Islet precursor cell (in vitro differentiated cells): ENCODE results near the gene PARP12.

Experiments used
- DNase-seq: peaks from one replicate; pipeline ENCODE4 v3.0.0-alpha.2; 2018

PARP12 gene

DNA sequence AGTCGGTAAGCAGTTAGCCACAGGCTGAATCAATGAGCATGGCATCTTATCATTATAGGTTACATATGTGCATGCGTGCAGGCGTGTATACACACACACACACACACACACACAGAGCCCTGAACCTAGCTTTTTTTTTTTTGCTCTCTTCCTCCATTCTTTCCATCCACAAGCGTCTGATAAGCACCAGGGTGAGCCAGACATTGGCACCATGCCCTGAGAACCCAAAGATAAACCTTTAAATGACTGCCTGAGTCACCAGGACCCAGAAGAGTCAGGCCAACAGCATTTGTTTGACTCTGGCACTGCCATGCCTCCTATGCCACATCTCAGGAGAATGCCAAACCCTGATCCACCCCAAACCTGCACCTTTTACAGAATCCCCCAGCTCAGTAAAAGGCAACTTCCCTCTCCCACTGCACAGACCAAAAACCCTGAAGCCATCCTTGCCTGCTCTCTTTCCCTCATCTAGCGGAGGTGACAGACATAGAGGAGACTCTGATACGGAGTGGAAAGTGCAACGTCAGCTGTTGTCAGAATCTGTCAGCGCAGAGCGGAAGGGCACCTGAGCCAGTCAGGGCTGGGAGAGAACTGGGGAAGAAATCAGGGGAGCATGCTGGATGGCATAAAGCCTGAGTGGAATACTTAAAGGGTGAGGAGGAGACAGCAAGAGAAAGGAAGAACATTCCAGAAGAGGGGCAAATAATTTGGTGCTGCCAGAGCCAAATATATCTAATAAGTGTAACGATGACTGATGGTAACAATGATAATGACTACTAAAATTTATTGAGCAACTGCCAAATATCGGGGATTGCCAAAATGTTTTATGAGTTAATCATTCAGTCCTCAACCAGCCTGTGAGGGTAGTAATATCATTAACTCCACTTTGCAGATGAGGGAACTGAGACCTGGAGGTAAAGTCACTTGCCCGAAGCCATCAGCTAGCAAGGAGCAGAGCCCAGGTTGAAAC is 3.2 kb downstream of the PARP12 start:
- DNase-seq, result no peak

DNA sequence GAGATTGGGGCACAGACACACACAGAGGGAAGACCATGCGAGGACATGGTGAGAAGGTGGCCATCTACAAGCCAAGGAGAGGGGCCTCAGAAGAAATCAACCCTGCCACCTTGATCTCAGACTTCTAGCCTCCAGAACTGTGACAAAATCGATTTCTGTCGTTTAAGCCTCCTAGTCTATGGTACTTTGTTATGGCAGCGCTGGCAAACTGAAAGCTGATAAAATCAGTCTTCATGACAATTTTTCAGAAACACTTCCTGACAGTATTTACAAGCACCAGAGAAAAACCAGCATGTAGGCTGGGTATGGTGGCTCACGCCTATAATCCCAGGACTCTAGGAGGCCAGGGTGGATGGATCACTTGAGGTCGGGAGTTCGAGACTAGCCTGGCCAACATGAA is 4.2 kb downstream of the PARP12 start:
- no peak for DNase-seq

DNA sequence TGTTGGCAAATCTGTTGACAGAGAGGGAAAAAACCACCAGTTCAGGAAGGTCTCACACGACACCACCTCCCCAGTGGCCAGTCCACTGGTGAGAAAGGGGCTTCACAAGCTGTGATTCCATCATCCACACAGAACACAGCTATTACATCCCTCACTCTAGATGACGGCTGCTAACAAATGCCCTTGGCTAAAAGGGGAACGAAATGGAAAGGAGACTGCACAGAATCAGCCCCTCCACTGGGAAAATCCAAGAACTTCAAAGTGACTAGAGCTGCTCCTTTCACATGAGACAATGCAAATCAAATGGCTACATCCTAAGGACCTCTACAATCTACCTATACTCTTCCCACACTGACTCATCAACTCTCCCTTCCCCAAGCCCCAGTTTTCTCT is 5.6 kb downstream of the PARP12 start:
- no peak for DNase-seq

DNA sequence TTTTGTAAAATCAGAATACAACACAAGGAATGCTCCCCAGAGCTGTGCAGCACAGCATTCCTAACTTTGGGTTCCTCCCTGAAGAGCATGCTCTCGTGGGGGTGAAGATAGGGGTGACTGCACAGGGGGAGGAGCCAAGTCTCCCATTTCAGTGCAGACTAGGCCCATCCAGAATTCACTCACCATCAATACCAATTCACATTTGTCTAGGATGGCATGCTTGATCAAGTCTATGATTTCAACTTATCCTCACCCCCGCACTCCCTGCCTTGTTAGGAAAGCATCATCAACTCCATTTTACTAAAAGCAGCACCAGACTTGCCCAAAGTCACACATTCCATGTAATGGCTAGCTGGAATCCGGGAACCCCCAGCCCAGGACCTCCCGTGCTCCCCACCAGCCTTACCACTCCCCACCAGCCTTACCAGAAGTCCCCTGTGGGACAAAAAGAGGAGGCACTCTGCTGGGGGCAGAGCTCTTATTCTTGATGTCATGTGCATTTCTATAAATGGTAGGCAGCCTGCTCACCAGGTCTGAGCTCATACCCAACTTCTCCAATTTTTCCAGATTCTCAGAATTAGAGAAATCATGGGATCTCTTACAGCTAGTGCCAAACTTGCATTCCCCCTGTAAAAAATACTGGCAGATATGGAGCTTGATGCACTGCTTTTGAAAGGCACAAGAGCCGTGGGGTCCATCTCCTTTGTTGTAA is 6.2 kb downstream of the PARP12 start:
- DNase-seq, result no peak

DNA sequence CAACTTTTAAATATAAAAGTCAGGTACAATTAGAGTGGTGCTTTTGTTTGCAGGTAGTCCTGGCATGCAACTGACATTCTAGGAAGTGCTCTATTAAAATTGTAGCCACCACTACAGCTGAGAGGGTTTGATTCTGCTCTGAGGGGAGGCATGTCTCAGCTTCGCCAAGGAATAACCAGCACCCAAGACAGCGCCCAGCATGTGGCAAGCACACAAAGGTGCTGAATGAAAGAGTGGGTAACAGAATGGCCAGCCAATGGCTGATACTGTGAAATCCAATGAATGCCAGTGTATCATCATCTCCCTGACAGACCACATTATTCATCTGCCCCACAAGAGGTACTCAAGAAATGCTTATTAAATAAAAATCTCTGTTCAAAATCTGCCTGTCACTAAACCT is 6.9 kb downstream of the PARP12 start:
- no peak for DNase-seq

DNA sequence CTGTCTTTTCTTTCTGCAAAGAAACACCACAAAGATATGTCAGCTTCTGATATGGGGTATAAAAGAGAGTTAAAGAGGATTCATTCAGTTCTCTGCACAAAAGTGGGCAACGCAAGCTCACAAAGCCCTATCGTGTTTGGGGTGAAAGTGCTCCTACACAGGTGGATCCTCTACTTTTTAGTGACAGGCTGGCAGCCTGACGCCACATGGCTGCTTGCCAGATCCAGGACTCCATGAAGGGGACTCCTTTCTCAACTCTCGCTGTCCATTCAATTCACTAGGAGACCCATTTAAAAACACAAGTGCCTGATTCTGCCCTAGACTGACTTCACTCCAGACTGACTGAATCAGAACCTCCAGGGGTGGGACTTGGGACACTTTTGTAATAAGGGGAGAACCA is 8.0 kb downstream of the PARP12 start:
- no peak for DNase-seq

DNA sequence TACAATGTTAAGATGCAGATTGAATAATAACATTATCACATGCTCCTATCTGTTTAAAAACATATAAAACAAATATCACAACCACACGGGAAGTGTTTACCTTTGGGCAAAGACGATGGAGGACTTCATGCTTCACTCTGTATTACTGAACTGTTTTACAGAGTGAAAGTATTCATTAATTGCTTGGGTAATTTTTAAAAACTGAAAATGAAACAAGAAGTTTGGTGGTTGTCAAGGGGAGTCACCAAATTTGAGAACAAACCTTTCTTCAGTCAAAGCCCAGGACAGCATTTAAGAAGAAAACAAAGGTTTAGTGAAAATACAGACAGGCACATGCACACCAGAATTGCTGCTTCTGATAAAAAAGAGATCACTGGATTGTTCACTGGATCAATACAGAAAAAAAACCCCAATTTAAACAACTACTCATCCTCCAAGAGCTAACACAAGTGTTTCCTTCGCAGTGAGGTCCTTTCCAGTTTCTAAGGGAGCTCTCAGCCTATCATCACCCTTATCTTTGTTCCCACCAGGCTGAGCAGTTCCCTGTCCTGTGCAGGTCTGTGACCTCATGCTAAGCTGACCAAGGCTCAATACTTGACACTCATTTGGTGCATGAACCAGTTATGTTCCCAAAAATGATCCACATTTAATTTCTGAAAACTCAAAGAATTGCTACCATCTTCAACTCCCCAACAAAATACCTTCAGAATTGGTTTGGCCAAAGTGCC is 8.8 kb downstream of the PARP12 start:
- DNase-seq, result no peak

DNA sequence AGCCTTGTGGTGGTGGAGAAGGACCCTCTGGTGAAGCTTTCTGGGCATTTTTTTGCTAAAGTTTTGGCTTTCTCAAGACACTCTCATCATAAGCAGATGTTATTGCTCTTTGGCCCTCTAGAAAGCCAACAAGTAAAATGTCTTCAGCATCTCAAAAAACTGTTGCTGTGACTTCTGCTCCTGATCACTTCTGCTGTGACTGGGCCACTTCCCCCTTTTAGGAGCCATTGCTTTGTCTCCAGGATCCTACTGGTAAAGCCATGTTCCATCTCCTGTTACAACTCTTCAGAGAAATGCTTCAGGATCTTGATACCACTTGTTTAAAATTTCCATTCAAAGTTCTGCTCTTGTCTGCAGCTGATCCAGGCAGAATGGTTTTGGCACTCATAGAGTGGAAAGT is 10.9 kb downstream of the PARP12 start:
- no peak for DNase-seq

DNA sequence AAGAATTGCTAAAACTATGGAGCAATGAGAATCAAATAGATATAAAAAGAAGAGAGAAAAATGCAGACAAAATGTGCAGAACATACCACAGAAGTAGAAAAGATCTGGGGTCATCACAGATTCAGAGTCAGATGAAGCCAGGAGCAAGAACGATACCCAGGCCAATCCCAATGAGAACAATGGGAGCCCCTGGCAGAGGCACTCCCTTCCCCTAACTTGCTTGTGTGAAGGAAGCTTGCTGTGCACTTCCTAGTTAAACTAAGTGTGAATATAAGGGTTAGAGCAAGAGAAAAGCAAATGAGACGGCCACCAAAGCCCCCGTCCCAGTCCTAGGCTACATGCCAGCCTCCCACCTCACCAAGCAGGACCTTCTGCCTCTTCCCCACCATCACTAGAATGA is 12.7 kb downstream of the PARP12 start:
- DNase-seq, result no peak

DNA sequence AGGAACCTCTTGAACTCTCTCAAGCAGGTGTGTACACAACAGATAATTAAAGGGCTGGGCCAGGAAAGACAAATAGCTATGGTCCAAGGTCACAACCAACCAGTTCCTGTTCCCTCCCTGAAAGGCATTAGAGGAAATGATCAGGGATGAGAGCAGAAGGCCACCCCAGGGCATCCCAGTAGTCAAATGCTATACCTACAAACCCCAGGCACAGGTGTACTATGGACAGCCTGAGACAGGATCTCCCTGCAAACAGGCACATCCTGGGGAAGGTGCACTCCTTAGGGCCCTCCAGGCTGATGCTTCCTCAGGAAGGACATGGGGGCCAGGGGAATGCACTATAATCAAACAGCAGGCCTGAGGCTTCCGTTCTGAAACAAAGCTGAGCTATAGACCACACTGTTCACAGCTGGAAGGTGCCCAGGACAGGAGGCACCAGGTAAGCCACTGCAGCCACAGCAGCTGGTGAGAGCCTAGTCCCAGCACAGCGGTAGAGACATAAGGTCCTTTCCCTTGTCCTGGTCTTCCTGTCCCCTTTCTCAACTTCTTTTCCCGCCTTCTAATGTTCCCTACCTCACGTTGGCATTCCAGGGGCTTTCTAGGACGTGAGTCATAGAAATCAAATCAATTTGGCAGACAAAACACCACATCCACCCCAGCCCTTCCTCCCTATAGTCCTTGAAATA is 13.3 kb downstream of the PARP12 start:
- no peak for DNase-seq

DNA sequence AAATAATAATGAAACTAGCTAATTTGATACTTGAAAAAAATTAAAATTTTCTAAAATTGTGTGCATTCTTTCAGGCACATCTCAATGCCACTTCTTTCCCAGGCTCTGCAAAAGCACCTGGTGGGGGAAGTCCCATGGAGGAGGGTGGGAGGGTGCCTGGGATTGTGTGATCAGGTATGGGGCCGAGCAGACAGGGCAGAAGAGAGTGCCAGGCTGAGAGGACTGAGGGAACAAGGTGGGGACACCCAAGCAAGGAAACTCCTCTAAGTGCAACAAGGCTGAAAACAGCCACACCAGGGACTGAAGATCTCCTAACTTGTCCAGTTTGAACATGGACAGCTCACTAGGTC is 13.8 kb downstream of the PARP12 start:
- no peak for DNase-seq

DNA sequence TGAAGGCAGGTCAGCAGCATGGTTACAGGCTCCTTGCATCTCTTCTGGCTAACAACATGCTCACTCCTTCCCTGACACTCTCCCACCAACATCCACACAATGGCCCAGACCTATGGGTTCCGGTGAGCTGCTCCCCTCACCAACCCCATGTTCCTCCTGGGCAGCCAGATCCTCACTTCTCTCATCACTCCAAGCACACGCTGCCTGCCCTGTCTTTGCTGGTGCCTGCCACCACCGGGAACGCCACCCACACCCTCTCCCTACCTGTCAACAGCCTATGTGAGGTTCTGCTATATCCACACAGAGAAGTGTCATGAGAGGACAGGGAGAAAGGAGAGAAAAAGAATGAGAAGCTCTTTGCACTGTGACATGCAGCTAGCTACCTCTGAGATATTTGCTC is 14.6 kb downstream of the PARP12 start:
- DNase-seq, result no peak

DNA sequence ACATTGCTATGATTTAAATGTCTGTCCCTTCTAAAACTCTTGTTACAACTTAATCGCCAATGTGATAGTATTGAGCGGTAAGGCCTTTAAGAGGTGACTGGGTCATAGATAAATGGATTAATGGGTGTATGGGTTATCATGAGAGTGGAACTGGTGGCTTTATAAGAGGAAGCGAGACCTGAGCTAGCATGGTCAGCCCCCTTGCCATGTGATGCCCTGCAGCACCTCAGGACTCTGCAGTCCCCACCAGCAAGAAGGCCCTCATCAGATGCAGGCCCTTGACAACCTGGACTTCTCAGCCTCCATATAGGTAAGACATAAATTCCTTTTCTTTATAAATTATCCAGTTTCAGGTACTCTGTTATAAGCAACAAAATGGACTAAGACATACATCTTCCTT is 15.6 kb downstream of the PARP12 start:
- DNase-seq, result no peak

DNA sequence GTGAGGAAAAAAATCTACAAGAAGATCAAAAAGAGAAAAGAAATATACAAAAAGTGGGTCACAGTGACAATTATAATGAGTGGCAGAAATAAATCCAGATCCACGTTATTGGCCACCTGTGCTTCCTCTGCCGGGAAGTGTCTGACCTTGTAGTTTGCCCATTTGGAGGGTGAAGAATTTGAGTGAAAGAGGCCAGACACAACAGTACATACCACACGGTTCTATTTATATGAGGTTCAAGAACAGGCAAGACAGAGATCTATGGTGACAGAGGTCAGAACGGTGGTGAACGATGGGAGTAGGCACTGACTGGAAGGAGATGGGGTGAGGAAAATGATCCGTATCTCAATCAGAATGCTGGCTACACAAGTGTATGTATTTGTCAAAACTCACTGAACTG is 17.1 kb downstream of the PARP12 start:
- DNase-seq, result no peak

DNA sequence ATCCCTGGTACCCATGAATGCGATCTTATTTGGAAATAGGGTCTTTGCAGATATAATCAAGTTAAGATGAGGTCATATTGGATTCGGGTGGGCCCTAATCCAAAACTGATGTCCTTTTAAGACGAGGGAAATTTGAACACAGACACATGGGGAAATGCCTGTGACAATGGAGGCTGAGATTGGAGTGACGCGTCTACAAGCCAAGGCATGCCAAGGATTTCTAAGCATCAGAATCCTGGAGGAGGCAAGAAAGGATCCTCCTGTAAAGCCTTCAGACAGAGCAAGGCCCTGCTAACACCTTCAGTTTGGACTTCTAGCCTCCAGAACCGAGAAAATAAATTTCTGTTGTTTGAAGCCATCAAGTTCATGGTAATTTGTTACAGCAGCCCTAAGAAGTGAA is 18.5 kb downstream of the PARP12 start:
- DNase-seq, result no peak

DNA sequence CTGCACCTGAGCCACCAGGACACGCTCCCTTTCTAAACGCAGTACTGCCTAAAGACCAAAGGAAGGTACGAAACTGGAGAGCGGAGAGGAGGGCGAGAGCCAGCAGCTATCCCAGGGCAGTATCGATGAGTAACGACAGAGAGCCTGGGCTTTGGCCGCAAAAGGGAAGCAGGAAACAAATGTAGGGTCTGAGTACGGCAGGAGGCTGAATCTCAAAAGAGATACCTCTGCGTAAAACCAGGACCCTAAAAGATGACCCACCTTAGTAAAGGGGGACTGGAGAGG is 20.4 kb downstream of the PARP12 start:
- DNase-seq, result no peak

DNA sequence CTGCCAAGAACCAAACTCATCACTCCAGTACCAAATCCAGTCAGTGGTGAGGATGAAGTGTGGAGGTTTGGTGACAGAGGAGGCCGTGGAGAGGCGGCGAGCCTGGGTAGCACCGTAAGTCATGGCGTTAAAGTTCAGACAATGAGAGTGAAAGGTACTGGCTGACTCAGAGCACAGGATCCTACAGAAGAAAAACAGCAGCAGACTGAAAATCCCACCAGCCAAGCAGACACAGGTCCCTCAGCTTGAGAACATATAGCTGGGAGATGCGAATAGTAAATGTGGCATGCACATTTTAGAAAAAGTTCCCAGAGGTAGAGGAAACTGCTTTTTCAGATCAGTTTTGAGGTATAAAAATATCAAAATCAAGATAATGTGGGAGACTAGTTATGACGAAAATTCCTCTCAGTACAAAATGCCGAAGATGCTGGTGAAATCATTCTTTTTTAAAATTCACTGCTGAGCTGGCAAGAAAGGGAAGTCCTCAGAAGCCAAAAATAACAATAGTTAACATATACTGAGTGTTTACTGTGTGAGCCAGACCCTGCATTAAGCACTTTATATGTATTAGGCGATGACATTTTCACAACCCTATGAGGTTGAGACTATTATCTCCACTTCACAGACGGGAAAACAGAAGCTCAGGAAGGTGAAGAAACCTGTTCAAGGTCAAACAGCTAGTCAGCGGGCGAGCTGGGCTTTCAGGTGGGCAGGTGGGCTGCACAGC is 20.9 kb downstream of the PARP12 start:
- DNase-seq, result no peak

DNA sequence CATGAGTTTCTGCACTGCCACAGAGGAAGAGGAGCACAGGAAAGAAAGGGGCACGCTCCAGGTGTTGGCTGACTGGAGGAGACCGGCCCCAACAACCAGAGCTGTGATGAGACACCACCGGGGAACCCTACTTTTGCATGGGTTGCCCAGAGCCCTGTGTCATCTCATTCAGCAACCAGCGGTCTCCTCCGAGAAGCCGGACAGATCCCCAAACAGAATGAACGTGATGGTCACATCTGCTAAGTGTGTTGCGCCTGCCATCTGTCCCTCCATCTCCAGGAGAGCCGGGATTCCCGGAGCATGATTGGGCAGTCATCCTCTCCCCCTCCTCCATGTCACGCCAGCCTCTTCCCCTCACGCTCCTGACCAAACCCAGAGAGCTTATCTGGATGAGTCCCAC is 22.9 kb downstream of the PARP12 start:
- DNase-seq, result no peak

DNA sequence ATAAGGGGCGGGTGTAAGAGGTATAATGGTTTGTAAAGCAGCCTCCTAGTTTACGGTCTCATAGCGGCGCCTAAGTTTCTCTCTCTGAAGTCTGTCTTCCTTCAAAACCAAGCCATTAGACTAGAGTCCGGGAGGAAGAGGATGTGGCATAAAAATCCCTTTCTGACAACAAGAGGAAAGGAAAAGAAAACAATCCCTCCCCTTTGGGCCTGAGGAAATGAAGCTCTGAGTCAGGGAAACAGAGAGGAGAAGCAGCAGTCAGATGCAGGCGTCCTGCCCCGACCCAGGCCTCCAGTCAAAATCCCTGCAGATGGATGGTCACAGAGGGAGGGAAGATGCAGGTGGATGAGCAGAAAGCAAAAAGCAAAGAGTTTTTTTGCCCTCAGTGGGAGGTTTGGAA is 23.7 kb downstream of the PARP12 start:
- DNase-seq, result no peak

DNA sequence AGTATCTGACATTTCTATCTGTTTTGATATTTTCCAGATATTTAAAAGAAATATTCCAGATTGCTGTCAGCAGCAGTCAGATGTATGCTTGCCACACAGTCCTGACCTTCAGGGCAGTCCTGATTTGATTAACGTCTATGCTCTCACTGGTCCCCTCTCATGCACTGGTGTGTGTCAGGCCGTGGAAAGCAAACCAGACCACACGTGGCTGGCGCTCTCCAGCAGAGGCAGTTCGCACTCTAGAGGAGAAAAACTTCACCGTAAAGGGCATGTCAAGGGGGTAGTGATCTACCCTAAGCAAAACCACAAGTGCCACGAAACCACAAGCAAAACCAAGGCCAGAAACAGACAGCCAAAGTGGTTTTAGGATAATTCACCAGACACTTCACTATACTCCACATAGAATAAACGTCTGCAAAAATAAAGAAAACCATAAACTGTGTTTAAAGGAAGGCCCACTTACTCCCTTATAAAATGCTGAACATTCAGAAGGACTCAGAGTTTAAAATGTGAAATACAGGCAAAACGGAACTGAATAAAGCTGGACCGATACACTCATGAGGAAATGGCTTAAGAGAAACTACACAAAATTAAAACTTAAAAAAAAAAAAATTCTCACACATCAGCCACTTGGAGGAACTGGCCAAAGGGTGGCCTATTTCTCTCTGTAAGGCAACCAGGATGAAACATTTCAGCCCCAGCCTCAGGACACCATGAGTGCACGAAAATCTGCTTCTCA is 26.4 kb downstream of the PARP12 start:
- DNase-seq, result no peak

DNA sequence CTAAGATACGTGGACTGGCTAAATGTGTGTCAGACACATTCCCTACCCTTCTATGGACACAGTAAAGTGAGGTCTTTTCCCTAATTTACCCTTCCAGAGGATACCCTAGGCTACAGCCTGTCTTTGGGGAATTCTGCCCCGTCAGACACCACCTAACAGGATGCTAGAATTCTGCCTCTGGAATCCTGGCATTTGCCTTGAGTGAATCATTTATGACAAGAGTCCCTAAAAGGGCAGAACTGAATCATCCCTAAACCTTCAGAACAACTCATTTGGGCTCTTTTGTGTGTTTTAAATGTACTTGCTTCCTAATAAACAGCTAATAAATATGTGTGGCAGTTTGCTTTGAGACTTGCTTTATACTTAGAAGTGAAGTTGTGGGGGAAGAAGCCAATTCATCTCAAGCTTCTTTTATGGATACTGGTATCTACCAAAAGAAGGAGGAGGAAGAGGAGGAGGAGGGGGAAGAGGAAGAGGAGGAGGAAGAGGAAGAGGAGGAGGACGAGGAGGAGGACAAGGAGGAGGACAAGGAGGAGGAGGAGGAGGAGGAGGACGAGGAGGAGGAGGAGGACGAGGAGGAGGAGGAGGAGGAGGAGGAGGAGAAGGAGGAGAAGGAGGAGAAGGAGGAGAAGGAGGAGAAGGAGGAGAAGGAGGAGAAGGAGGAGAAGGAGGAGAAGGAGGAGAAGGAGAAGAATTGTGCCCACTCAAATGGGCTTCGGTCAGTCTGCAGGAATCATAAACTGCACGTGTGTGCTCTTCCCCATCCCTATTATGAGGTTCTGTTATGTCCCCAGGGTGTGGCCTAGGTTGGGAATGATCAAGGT is 27.1 kb downstream of the PARP12 start:
- DNase-seq, result no peak
